Astrocyte (in vitro differentiated cells and primary cell): ENCODE measurements around the gene C1QTNF9.

ENCODE experiments used
- EZH2 ChIP-seq: IDR thresholded peaks from 2 replicates; pipeline ENCODE4 v1.6.1; 2012; ENCODE audit warnings: mild to moderate bottlenecking, low read length, inconsistent platforms; ENCODE audit not compliant: insufficient read depth
- TF ChIP-seq, protein P1 (sequence below): IDR thresholded peaks from 2 replicates; pipeline ENCODE4 v1.5.1; 2011; ENCODE audit warnings: low read depth, mild to moderate bottlenecking, inconsistent platforms, low read length, moderate library complexity; ENCODE audit not compliant: insufficient read depth

DNA sequence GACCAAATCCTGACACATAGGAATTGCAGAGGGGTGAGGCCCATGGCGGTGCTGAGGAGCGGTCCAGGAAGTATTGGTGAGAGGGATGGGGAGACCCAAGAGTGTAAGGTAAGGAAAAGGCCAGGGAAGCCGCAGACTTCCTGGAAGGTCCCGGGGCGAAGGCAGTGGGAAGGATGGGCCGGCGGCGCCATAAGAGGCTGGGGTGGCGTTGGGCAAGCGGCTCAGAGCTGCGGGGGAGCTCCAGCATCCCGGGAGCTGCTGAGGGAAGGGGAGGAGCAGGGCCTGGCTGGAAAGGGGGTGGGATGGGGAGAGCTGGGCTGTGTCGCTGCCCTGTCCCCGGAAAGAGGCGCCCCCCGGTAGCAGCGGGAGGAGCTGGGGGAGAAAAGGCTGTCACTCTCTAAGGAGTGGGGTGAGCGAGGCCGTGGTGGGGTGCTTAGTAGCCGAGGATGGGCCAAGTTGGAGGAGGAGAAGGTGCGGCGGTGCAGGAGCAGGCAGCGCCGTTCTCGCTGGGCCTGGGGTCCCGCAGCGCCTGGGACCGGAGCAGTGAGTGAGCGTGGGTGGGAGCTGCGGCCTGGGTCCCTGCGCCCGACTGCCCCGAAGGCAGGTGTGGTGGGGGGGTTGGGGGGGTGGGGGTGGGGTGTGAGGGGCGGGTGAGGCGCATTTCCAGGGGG lies 30.7 kb downstream of the C1QTNF9 start:
- TF ChIP-seq, protein P1, sequence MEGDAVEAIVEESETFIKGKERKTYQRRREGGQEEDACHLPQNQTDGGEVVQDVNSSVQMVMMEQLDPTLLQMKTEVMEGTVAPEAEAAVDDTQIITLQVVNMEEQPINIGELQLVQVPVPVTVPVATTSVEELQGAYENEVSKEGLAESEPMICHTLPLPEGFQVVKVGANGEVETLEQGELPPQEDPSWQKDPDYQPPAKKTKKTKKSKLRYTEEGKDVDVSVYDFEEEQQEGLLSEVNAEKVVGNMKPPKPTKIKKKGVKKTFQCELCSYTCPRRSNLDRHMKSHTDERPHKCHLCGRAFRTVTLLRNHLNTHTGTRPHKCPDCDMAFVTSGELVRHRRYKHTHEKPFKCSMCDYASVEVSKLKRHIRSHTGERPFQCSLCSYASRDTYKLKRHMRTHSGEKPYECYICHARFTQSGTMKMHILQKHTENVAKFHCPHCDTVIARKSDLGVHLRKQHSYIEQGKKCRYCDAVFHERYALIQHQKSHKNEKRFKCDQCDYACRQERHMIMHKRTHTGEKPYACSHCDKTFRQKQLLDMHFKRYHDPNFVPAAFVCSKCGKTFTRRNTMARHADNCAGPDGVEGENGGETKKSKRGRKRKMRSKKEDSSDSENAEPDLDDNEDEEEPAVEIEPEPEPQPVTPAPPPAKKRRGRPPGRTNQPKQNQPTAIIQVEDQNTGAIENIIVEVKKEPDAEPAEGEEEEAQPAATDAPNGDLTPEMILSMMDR: no peak
- no peak for TF ChIP-seq EZH2
